Gastrocnemius medialis (tissue), 4 donors: ENCODE results near the gene SLX9. TPM values are rescaled to one million over a fixed set of nuclear protein-coding genes. Genes with fewer than 3 reads are reported as not detected.

ENCODE experiments used
- ATAC-seq, 2 donors: fragments of 150-250 bp; one replicate each; pipeline ENCODE4 v1.9.1; 2016
- DNase-seq, 2 donors: peaks; one replicate each; pipeline ENCODE4 v3.0.0-alpha.2; 2019
- H3K27ac ChIP-seq, 4 donors: fragments of 200-600 bp; sonication (generic); 1 replicate in 1 of 4; 2 replicates in 3 of 4; pipeline ENCODE4 v1.5.1; 2016 to 2018; ENCODE audit warnings: mild to moderate bottlenecking in 2 of 4, moderate library complexity in 1 of 4
- H3K27me3 ChIP-seq, 3 donors: fragments of 200-600 bp; sonication (generic) in 2 of 3; 1 replicate in 1 of 3; 2 replicates in 2 of 3; pipeline versions ENCODE4 v1.5.1 to v1.6.0; 2016 to 2019; ENCODE audit warnings: mild to moderate bottlenecking in 1 of 3, moderate library complexity in 1 of 3
- H3K36me3 ChIP-seq, 2 donors: fragments of 200-600 bp; sonication (generic) in 1 of 2; one replicate each; pipeline ENCODE4 v1.5.1; 2017 to 2018
- H3K4me1 ChIP-seq, 2 donors: fragments of 200-600 bp; sonication (generic) in 1 of 2; one replicate each; pipeline ENCODE4 v1.5.1; 2016 to 2017; ENCODE audit warnings: mild to moderate bottlenecking in 2 of 2
- H3K4me3 ChIP-seq, 4 donors: fragments of 200-600 bp; sonication (generic) in 3 of 4; 1 replicate in 1 of 4; 2 replicates in 3 of 4; pipeline ENCODE4 v1.5.1; 2016 to 2019; ENCODE audit warnings: mild to moderate bottlenecking in 2 of 4
- H3K9me3 ChIP-seq, 3 donors: fragments of 200-600 bp; sonication (generic) in 2 of 3; 1 replicate in 1 of 3; 2 replicates in 2 of 3; pipeline ENCODE4 v1.5.1; 2016 to 2019
- CTCF ChIP-seq, 5 experiments: fragments of 450-650 bp in 3 of 5; fragments of 200-600 bp in 2 of 5; sonication (generic) in 2 of 5; IDR thresholded peaks in 4 of 5; conservative IDR thresholded peaks in 1 of 5; 1 replicate in 4 of 5; 2 replicates in 1 of 5; pipeline ENCODE4 v1.5.1; 2016 to 2019; ENCODE audit warnings: antibody characterized with exemption in 5 of 5, mild to moderate bottlenecking in 3 of 5, moderate library complexity in 3 of 5
- POLR2A ChIP-seq, 2 donors: fragments of 450-650 bp; IDR thresholded peaks; one replicate each; pipeline ENCODE4 v1.6.1; 2017; ENCODE audit warnings: antibody characterized with exemption in 2 of 2, mild to moderate bottlenecking in 2 of 2, moderate library complexity in 2 of 2
- in situ Hi-C, 4 donors: fragments of 200-750 bp; cut with MboI; loops; one replicate each; pipeline versions ENCODE4 v1.15.0 to v1.8.0; 2017; ENCODE audit warnings: low sequenced_read_pairs in 4 of 4
- intact Hi-C: fragments of 100-400 bp; cut with DNase I; formaldehyde crosslinking; loops from one replicate; pipeline ENCODE4 v1.15.1; 2023; ENCODE audit warnings: low total_unique reads
- total RNA-seq, 4 donors: library from RNA; depleted of rRNA; stranded (reverse); fragments of >200 nt; gene quantifications; one replicate each; pipeline versions ENCODE4 v1.1.0 to v1.2.3, GENCODE V29; 2016

Gene SLX9
- total RNA-seq, 4 donors from 2014 or later = 23.7 to 37.6 (median 25.8) TPM

GRCh38 chr21:44894687-44895302 is 45.0 kb upstream of the SLX9 start:
- ATAC-seq = no peak
- TF ChIP-seq POLR2A (IDR thresholded peaks at IDR 0.05) (no peak), CTCF (IDR thresholded peaks at IDR 0.05 in 4 of 5, conservative IDR thresholded peaks at IDR 0.05 in 1 of 5) (no peak)
- intact Hi-C loops = no loop called here
- no peak for DNase-seq
- H3K9me3 ChIP-seq = no peaks in the 10 kb centered on the region
- no peak overlapping the region for H3K27ac ChIP-seq
- H3K27me3 ChIP-seq = peaks cover 0 to 11% (median 2%) of the 10 kb centered on the region in 3 donors
- in situ Hi-C loops = no loop called here
- H3K36me3 ChIP-seq = no peaks in the 10 kb centered on the region
- H3K4me3 ChIP-seq = no peak overlapping the region
- H3K4me1 ChIP-seq = no peaks in the 10 kb centered on the region

GRCh38 chr21:44895859-44896258 is 44.0 kb upstream of the SLX9 start:
- no peak for TF ChIP-seq POLR2A (IDR thresholded peaks at IDR 0.05)
- no peak for TF ChIP-seq CTCF (IDR thresholded peaks at IDR 0.05 in 4 of 5, conservative IDR thresholded peaks at IDR 0.05 in 1 of 5)
- ATAC-seq (no peak), DNase-seq (no peak)
- Histone ChIP-seq H3K9me3 (no peaks in the 10 kb centered on the region), H3K27me3 (peaks cover 0 to 11% (median 2%) of the 10 kb centered on the region in 3 donors), H3K27ac (no peak overlapping the region), H3K4me1 (no peaks in the 10 kb centered on the region), H3K36me3 (no peaks in the 10 kb centered on the region), H3K4me3 (no peak overlapping the region)
- intact Hi-C loops (no loop called here), in situ Hi-C loops (no loop called here)

- Histone ChIP-seq H3K27me3 (peaks cover 0 to 11% (median 0%) of the 10 kb centered on the region in 3 donors), H3K4me1 (no peaks in the 10 kb centered on the region), H3K4me3 (no peak overlapping the region), H3K27ac (no peak overlapping the region), H3K36me3 (no peaks in the 10 kb centered on the region), H3K9me3 (no peaks in the 10 kb centered on the region)
- TF ChIP-seq CTCF (IDR thresholded peaks at IDR 0.05 in 4 of 5, conservative IDR thresholded peaks at IDR 0.05 in 1 of 5) = no peak
- TF ChIP-seq POLR2A (IDR thresholded peaks at IDR 0.05) = no peak
- DNase-seq = no peak
- no peak for ATAC-seq
- in situ Hi-C loops (no loop called here), intact Hi-C loops (no loop called here)
These were observed 43.1 kb upstream of the SLX9 start for GRCh38 chr21:44896561-44897286.

- intact Hi-C loops = no loop called here
- DNase-seq (no peak), ATAC-seq (no peak)
- H3K4me3 ChIP-seq = no peak overlapping the region
- no peaks in the 10 kb centered on the region for H3K4me1 ChIP-seq
- H3K27ac ChIP-seq = no peak overlapping the region
- no peaks in the 10 kb centered on the region for H3K36me3 ChIP-seq
- no peak for TF ChIP-seq POLR2A (IDR thresholded peaks at IDR 0.05)
- TF ChIP-seq CTCF (IDR thresholded peaks at IDR 0.05 in 4 of 5, conservative IDR thresholded peaks at IDR 0.05 in 1 of 5) = no peak
- no peaks in the 10 kb centered on the region for H3K9me3 ChIP-seq
- in situ Hi-C loops = no loop called here
- H3K27me3 ChIP-seq = peaks cover 0 to 4% (median 0%) of the 10 kb centered on the region in 3 donors
These were observed 42.4 kb upstream of the SLX9 start for GRCh38 chr21:44897326-44898010.
